IMR-90 (cell line): ENCODE data around the gene DNASE2B. TPM values are rescaled to one million over a fixed set of nuclear protein-coding genes. Genes with fewer than 3 reads are reported as not detected.

Experiments used
- ATAC-seq: fragments of 200-7000 bp; cut with Tn5 transposase; 2 replicates; pipeline ENCODE4 v1.9.1; 2020; ENCODE audit warnings: low read depth, mild to moderate bottlenecking, moderate library complexity
- BruUV-seq: library from RNA; stranded (reverse); fragments of 400-500 nt; replicated peaks from 2 replicates; lab custom pipeline; 2021; lab: Mats Ljungman, UMichigan
- CTCF ChIA-PET: fragments of 300-600 bp; formaldehyde crosslinking; extraction: SDS; loops from one replicate; lab custom pipeline; 2021; ENCODE audit warnings: antibody characterized with exemption; lab: Yijun Ruan, JAX
- POLR2A ChIA-PET: fragments of 300-600 bp; sonication (Branson Sonifier 250); formaldehyde crosslinking; loops from one replicate; lab custom pipeline; 2022; ENCODE audit warnings: antibody characterized with exemption; ENCODE audit not compliant: unreplicated experiment; lab: Charles Lee
- DNase-seq: peaks from one replicate; pipeline ENCODE4 v3.0.0; 2013
- H2AFZ ChIP-seq: replicated peaks from 2 replicates; pipeline ENCODE3; 2013; ENCODE audit warnings: low read length, mild to moderate bottlenecking; ENCODE audit not compliant: poor library complexity
- H2AK5ac ChIP-seq: 2 replicates; pipeline ENCODE4 v1.6.1; 2013; ENCODE audit warnings: low read depth, low read length, inconsistent platforms
- H2AK9ac ChIP-seq: replicated peaks from 2 replicates; pipeline ENCODE3; 2013; ENCODE audit warnings: mild to moderate bottlenecking, low read depth, low read length, moderate library complexity; ENCODE audit not compliant: poor library complexity
- H2BK120ac ChIP-seq: 2 replicates; pipeline ENCODE4 v1.6.1; 2013; ENCODE audit warnings: low read depth, low read length, inconsistent platforms
- H2BK15ac ChIP-seq: 3 replicates; pipeline ENCODE4 v1.6.1; 2013; ENCODE audit warnings: low read depth, low read length, inconsistent platforms
- H2BK20ac ChIP-seq: 2 replicates; pipeline ENCODE4 v1.6.1; 2013; ENCODE audit warnings: low read depth, mild to moderate bottlenecking, inconsistent platforms, low read length, moderate library complexity
- H2BK5ac ChIP-seq: 2 replicates; pipeline ENCODE4 v1.6.1; 2013; ENCODE audit warnings: mild to moderate bottlenecking, low read depth, low read length, inconsistent platforms; ENCODE audit not compliant: poor library complexity, severe bottlenecking
- H3K14ac ChIP-seq: replicated peaks from 2 replicates; pipeline ENCODE4 v1.6.1; 2013; ENCODE audit warnings: low read depth, low read length, inconsistent platforms
- H3K18ac ChIP-seq: 2 replicates; pipeline ENCODE4 v1.6.1; 2013; ENCODE audit warnings: low read depth, low read length, control low read depth
- H3K23ac ChIP-seq: 2 replicates; pipeline ENCODE4 v1.6.1; 2013; ENCODE audit warnings: low read depth, low read length, inconsistent platforms
- H3K27ac ChIP-seq: 2 replicates; pipeline ENCODE4 v1.5.1; 2013; ENCODE audit warnings: mild to moderate bottlenecking, control low read depth, low read length; ENCODE audit not compliant: insufficient read depth
- H3K27me3 ChIP-seq: 2 replicates; pipeline ENCODE4 v1.6.1; 2013; ENCODE audit warnings: low read length; ENCODE audit not compliant: control insufficient read depth, insufficient read depth
- H3K36me3 ChIP-seq: 2 replicates; pipeline ENCODE4 v1.6.1; 2013; ENCODE audit warnings: low read length, mixed read lengths; ENCODE audit not compliant: control insufficient read depth, insufficient read depth
- H3K4ac ChIP-seq: 2 replicates; pipeline ENCODE4 v1.6.1; 2013; ENCODE audit warnings: low read depth, low read length, inconsistent platforms
- H3K4me1 ChIP-seq: 2 replicates; pipeline ENCODE4 v1.6.1; 2013; ENCODE audit warnings: low read length, mixed read lengths; ENCODE audit not compliant: control insufficient read depth, insufficient read depth
- H3K4me2 ChIP-seq: 2 replicates; pipeline ENCODE4 v1.6.1; 2013; ENCODE audit warnings: low read depth, mild to moderate bottlenecking, control low read depth, low read length, moderate library complexity
- H3K4me3 ChIP-seq: 2 replicates; pipeline ENCODE4 v1.5.1; 2013; ENCODE audit warnings: low read depth, mild to moderate bottlenecking, control low read depth, low read length, moderate library complexity; ENCODE audit not compliant: insufficient read depth
- H3K56ac ChIP-seq: 2 replicates; pipeline ENCODE4 v1.6.1; 2013; ENCODE audit warnings: low read length, inconsistent platforms; ENCODE audit not compliant: insufficient read depth; ENCODE audit errors: extremely low read depth
- H3K79me1 ChIP-seq, 2 experiments: 2 replicates each; pipeline ENCODE4 v1.6.1; 2013; ENCODE audit warnings: low read length in 2 of 2, inconsistent platforms in 1 of 2, low read depth in 1 of 2
- H3K9ac ChIP-seq: 2 replicates; pipeline ENCODE4 v1.6.1; 2013; ENCODE audit warnings: low read depth, low read length, control low read depth
- H3K9me1 ChIP-seq: 2 replicates; pipeline ENCODE4 v1.6.1; 2013; ENCODE audit warnings: low read length, inconsistent platforms; ENCODE audit not compliant: insufficient read depth
- H3K9me3 ChIP-seq: 2 replicates; pipeline ENCODE4 v1.6.1; 2013; ENCODE audit warnings: low read length; ENCODE audit not compliant: control insufficient read depth, insufficient read depth
- H4K20me1 ChIP-seq: 2 replicates; pipeline ENCODE4 v1.6.1; 2013; ENCODE audit warnings: low read length, inconsistent platforms; ENCODE audit not compliant: insufficient read depth
- H4K5ac ChIP-seq: 2 replicates; pipeline ENCODE4 v1.6.1; 2013; ENCODE audit warnings: mild to moderate bottlenecking, low read depth, low read length, control low read depth
- H4K8ac ChIP-seq, 2 experiments: 2 replicates each; pipeline ENCODE4 v1.6.1; 2013; ENCODE audit warnings: low read depth in 2 of 2, low read length in 2 of 2, control low read depth in 1 of 2, inconsistent platforms in 1 of 2
- H4K91ac ChIP-seq: 2 replicates; pipeline ENCODE4 v1.6.1; 2013; ENCODE audit warnings: low read depth, low read length, inconsistent platforms; ENCODE audit not compliant: insufficient read depth
- MAFK ChIP-seq: IDR thresholded peaks from 2 replicates; pipeline ENCODE4 v1.6.1; 2012; ENCODE audit warnings: low read depth, low read length, improper control_type of control experiment
- WGBS, 2 experiments: methylation state at CpG; one replicate each; pipeline versions ENCODE4 v1.1.5 to v1.1.7; 2013; ENCODE audit warnings: missing lambda C conversion rate in 2 of 2; ENCODE audit not compliant: insufficient read length in 1 of 2; ENCODE audit errors: extremely low coverage in 2 of 2; 5-methylcytosine and 5-hydroxymethylcytosine counted together
- dilution Hi-C: fragments of 300-500 bp; cut with HindIII; formaldehyde crosslinking; loops from one replicate; pipeline ENCODE4 v1.14.3; 2018; ENCODE audit warnings: low sequenced_read_pairs; ENCODE audit not compliant: unreplicated experiment
- in situ Hi-C: fragments of 300-500 bp; cut with MboI; formaldehyde crosslinking; loops from 3 replicates; pipeline ENCODE4 v1.14.3; 2019; ENCODE audit warnings: low sequenced_read_pairs, inconsistent platforms, mixed read lengths
- intact Hi-C: fragments of 100-400 bp; cut with micrococcal nuclease; formaldehyde crosslinking; loops from 2 replicates; pipeline ENCODE4 v1.10.0; 2022
- polyA plus RNA-seq, 3 experiments: library from polyadenylated mRNA; depleted of rRNA; stranded (reverse); fragments of >200 nt; gene quantifications; 2 replicates each; pipeline ENCODE4 v1.2.3, GENCODE V29; 2012; ENCODE audit warnings: low replicate concordance in 1 of 3
- total RNA-seq: library from RNA; depleted of rRNA; stranded (reverse); fragments of >200 nt; gene quantifications from 2 replicates; pipeline ENCODE4 v1.2.3, GENCODE V29; 2012

DNASE2B gene
- total and polyA plus RNA-seq, 2 of the 4 experiments (the other 2 are of a cell fraction) = not detected

- Histone ChIP-seq H2AK5ac (no peak overlapping the region), H3K27ac (no peak overlapping the region), H3K9me3 (no peaks in the 10 kb centered on the region), H4K5ac (no peak overlapping the region), H3K4me1 (no peaks in the 10 kb centered on the region), H4K91ac (no peak overlapping the region), H3K23ac (no peak overlapping the region; the same call in 1 of the 2 replicates), H4K8ac (no peak overlapping the region), H3K79me1 (no peaks in the 10 kb centered on the region), H3K4ac (no peak overlapping the region), H3K36me3 (no peaks in the 10 kb centered on the region), H2BK120ac (no peak overlapping the region), H3K9me1 (no peaks in the 10 kb centered on the region), H2AFZ (no peak overlapping the region), H3K14ac (0 out of 2 replicates have a peak overlapping the region, but pooled peaks have one; percentile 29), H3K18ac (no peak overlapping the region), H3K4me2 (no peak overlapping the region), H2AK9ac (no peak overlapping the region), H3K9ac (no peak overlapping the region), H4K20me1 (no peaks in the 10 kb centered on the region), H2BK15ac (no peak overlapping the region), H2BK20ac (no peak overlapping the region), H3K27me3 (no peaks in the 10 kb centered on the region), H3K4me3 (no peak overlapping the region), H2BK5ac (no peak overlapping the region), H3K56ac (no peak overlapping the region)
- in situ Hi-C loops = no loop called here
- WGBS, 2 experiments = 80% methylated on average over 1 of the region's 5 CpGs; no CpG with 5 or more reads in 1 of the 2 experiments
- dilution Hi-C loops = no loop called here
- BruUV-seq = no TSS peak
- CTCF ChIA-PET = interaction anchor here (1.1 kb wide), 1 partner anchor 11 kb away, joined by 3 read pairs; no protein-coding TSS in a partner anchor
- ATAC-seq (no peak), DNase-seq (no peak)
- intact Hi-C loops = no loop called here
- POLR2A ChIA-PET = no interaction called here
- TF ChIP-seq MAFK = no peak
Measured at GRCh38 chr1:84386716-84387479, 11.4 kb upstream of the DNASE2B start.
